ENCODE results near the gene CTNNBL1.

The CTNNBL1 gene

GRCh38 chr20:37827605-37828004, 133.8 kb downstream of the CTNNBL1 start:
- TF ChIP-seq CTCF (IDR thresholded peaks at IDR 0.05; ENCODE audit: low read depth, low read length, missing control alignments) = no peak
- DNase-seq = no peak
- in situ Hi-C loops (cut with HindIII; ENCODE audit: low pct_ligation_motif_present, low sequenced_read_pairs) = no loop called here
- Histone ChIP-seq H3K36me3 (replicated peaks) (no peaks in the 10 kb centered on the region), H3K27me3 (replicated peaks) (no peaks in the 10 kb centered on the region), H3K4me3 (ENCODE audit: low read depth, low read length) (no peak overlapping the region), H3K27ac (no peak overlapping the region)

GRCh38 chr20:37828684-37829083, 134.9 kb downstream of the CTNNBL1 start:
- TF ChIP-seq CTCF (IDR thresholded peaks at IDR 0.05; ENCODE audit: low read depth, low read length, missing control alignments) = no peak
- DNase-seq = no peak
- in situ Hi-C loops (cut with HindIII; ENCODE audit: low pct_ligation_motif_present, low sequenced_read_pairs) = no loop called here
- H3K27me3 ChIP-seq (replicated peaks) = no peaks in the 10 kb centered on the region
- H3K36me3 ChIP-seq (replicated peaks) = no peaks in the 10 kb centered on the region
- H3K27ac ChIP-seq = no peak overlapping the region
- H3K4me3 ChIP-seq (ENCODE audit: low read depth, low read length) = no peak overlapping the region

- Histone ChIP-seq H3K27me3 (replicated peaks) (no peaks in the 10 kb centered on the region), H3K4me3 (ENCODE audit: low read depth, low read length) (no peak overlapping the region), H3K36me3 (replicated peaks) (no peaks in the 10 kb centered on the region), H3K27ac (no peak overlapping the region)
- in situ Hi-C loops (cut with HindIII; ENCODE audit: low pct_ligation_motif_present, low sequenced_read_pairs) = no loop called here
- no peak for DNase-seq
- TF ChIP-seq CTCF (IDR thresholded peaks at IDR 0.05; ENCODE audit: low read depth, low read length, missing control alignments) = no peak
Measured at GRCh38 chr20:37829128-37829527, 135.3 kb downstream of the CTNNBL1 start.

- no peak for DNase-seq
- in situ Hi-C loops (cut with HindIII; ENCODE audit: low pct_ligation_motif_present, low sequenced_read_pairs) = no loop called here
- H3K27ac ChIP-seq = no peak overlapping the region
- H3K27me3 ChIP-seq (replicated peaks) = no peaks in the 10 kb centered on the region
- H3K4me3 ChIP-seq (ENCODE audit: low read depth, low read length) = no peak overlapping the region
- no peaks in the 10 kb centered on the region for H3K36me3 ChIP-seq (replicated peaks)
- no peak for TF ChIP-seq CTCF (IDR thresholded peaks at IDR 0.05; ENCODE audit: low read depth, low read length, missing control alignments)
Measured at GRCh38 chr20:37833221-37833896, 139.5 kb downstream of the CTNNBL1 start.

- no peaks in the 10 kb centered on the region for H3K27me3 ChIP-seq (replicated peaks)
- H3K36me3 ChIP-seq (replicated peaks) = no peaks in the 10 kb centered on the region
- TF ChIP-seq CTCF (IDR thresholded peaks at IDR 0.05; ENCODE audit: low read depth, low read length, missing control alignments) = no peak
- H3K4me3 ChIP-seq (ENCODE audit: low read depth, low read length) = no peak overlapping the region
- in situ Hi-C loops (cut with HindIII; ENCODE audit: low pct_ligation_motif_present, low sequenced_read_pairs) = no loop called here
- no peak overlapping the region for H3K27ac ChIP-seq
- no peak for DNase-seq
Measured at GRCh38 chr20:37836926-37837325, 143.1 kb downstream of the CTNNBL1 start.

- in situ Hi-C loops (cut with HindIII; ENCODE audit: low pct_ligation_motif_present, low sequenced_read_pairs) = no loop called here
- DNase-seq = no peak
- no peak overlapping the region for H3K27ac ChIP-seq
Measured at GRCh38 chr20:37837924-37838323, 144.1 kb downstream of the CTNNBL1 start.

More at GRCh38 chr20:37837924-37838323, 144.1 kb downstream of the CTNNBL1 start:
- TF ChIP-seq CTCF (IDR thresholded peaks at IDR 0.05; ENCODE audit: low read depth, low read length, missing control alignments) = no peak
- Histone ChIP-seq H3K27me3 (replicated peaks) (no peaks in the 10 kb centered on the region), H3K4me3 (ENCODE audit: low read depth, low read length) (no peak overlapping the region), H3K36me3 (replicated peaks) (no peaks in the 10 kb centered on the region)

Data from brain microvascular endothelial cell (primary cell).